ENCODE results near the gene OR2C1.

OR2C1 gene

DNA sequence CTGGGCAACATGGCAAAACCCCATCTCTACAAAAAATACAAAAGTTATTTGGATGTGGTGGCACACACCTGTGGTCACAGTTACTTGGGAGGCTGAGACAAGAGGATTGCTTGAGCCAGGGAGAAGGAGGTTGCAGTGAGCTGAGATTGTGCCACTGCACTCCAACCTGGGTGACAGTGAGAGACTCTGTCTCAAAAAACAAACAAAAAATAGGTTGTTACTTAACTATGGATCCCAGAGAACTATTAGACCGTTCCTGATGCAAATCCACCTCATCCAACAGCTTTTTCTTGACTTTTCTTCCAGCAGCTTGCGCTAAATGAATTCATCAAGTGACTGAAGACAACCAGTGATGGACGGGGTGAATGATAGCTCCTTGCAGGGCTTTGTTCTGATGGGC is at the start of gene OR2C1:
Gene OR2C1 (plus strand): TSS at position 301 of the 400 bp plus-strand sequence. CDS start 52 bp downstream, at position 353.
- no peak for DNase-seq (ENCODE audit: low read depth)

DNA sequence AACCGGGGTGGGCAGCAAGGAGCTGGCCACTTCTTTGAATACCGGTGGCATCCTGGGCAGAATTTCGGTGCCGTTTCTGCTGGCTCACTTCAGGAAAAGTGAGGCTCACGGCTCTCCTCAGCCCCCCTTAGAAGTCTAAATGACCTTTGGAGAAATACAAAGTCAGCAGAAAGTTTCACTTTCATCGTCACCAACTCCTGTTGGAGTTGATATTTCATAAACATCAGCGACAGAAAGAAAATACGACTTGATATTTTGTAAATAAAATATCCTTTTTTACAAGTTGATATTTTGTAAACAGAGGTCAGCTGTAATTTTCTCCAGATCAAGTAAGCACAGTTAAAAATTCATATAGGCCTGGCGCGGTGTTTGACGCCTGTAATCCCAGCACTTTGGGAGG is 49.6 kb upstream of the OR2C1 start:
- DNase-seq (ENCODE audit: low read depth): no peak

DNA sequence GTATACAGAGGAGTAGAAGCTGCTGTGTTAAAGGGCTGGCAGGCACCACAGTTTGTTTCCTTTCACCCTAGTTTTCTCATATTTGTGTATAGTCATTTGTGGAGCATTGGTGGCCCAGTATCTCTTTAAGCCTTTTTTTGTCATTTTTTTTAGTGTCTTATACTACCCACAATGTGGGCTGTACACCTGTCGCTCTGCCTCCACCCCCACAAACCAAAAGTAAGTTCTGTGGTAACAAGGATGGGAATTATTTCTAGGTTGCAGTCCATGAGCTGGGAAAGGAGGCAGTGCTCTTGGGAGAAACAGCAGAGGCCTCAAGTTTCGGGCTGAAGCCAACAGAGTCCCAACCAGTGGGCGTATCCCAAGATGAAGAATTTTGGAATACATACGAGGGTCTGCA is 44.2 kb upstream of the OR2C1 start:
- no peak for DNase-seq (ENCODE audit: low read depth)

DNA sequence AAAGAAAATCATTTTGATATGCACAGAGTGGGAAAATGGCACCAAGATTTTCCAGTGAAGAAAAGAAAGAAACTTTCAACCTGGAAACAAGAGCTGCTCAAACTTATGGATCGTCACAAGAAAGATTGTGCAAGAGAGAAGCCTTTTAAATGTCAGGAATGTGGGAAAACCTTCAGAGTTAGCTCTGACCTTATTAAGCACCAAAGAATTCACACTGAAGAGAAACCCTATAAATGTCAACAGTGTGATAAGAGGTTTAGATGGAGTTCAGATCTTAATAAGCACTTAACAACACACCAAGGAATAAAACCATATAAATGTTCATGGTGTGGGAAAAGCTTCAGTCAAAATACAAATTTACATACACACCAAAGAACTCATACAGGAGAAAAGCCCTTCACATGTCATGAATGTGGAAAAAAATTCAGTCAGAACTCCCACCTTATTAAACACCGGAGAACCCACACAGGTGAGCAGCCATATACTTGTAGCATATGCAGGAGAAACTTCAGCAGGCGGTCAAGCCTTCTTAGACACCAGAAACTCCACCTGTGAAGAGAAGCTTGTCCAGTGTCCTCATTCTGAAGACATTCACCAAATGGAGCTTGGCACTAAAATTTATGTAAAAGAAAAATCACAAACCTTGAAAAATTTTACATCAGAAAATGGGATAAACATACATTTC is 38.2 kb upstream of the OR2C1 start:
- no peak for DNase-seq (ENCODE audit: low read depth)

DNA sequence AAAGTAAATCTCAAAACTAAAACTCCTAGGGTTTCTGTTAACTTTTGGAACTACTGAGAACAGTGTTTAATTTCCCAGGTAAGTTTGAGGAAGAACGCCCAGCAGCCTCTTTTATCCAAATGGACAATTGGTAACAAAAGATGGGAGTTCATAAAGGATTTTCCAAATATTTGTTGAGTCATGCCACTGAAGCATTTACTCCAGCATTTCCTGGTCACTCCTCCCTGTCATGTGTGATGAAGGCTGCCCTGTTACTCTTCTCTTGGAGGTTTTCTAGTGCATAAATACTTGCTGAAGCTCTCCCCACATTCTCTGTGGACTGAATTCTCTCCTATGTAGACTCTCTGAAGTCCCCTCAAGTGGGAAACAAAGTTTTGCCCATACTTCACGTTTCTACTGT is 33.9 kb upstream of the OR2C1 start:
- DNase-seq (ENCODE audit: low read depth): no peak

DNA sequence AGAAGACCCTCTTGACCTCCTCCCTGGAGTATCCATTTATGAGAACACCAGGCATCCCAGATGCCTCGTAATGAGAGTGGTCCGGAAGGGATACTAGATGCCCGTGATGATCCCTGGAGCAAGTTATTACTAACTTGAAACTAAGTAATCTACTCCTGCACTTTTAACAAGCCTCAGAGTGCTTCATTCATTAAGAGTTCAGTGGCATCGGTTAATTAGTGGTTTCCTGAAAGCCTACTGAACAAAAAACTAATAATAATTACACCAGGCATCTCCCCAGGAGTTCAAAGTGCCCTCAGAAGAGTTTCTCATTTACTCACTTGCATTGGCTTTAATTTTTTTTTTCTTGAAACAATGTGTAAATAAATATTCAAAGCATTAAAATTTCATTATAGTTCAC is 28.2 kb upstream of the OR2C1 start:
- DNase-seq (ENCODE audit: low read depth): no peak

DNA sequence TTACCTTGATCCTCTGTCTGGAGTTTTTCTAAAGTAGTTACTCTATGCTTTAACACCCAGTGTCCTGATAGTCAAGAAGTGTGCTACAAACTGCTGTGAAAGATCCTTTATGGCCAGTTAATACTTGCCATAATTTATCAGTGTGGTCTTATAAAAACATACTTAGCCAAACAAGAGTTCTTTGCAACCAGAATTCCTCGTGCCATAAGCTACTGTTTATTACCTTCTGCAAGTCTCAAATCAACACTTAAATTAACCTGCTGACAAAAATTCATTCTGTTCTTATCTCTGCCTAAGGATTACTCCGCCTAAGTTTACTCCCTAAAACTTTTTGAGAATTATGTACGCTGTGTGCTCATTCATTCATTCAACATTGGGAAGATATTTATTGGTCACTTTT is 27.6 kb upstream of the OR2C1 start:
- DNase-seq (ENCODE audit: low read depth): no peak

DNA sequence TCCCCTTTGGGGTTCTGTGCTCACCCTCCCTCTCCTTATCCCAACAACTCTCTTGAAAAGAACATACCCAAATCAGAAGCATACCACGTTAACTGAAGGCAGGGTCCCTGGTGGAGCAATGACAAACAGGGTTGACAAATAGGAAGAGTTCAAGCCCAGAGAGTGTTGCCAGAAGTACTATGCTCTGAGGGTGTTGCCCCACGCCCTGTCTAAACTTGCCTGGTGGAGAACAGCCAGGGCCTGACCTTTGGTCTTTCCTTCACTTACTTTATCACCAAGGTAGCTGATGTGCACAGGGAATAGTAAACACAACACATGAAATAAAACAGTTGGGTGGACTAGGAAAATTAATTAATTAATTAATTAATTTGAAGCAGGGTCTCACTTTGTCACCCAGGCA is 27.0 kb upstream of the OR2C1 start:
- no peak for DNase-seq (ENCODE audit: low read depth)

DNA sequence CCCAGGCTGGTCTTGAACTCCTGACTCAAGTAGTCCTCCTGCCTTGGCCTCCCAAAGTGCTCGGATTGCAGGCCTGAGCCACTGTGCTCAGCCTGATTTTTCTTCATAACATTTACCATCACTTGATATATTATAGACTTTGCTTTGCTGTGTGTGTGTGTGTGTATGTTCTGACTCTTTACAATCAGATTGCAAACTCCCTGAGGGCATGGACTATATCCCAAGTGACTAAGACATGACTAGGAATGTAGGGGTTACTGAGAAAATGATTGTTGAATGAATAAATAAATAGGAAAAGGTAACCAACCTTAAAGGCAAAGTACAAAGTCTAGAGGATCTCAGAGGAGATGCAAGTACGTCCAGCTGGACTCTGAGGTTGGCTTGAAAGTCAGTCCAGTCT is 9.6 kb upstream of the OR2C1 start:
- DNase-seq (ENCODE audit: low read depth): no peak

DNA sequence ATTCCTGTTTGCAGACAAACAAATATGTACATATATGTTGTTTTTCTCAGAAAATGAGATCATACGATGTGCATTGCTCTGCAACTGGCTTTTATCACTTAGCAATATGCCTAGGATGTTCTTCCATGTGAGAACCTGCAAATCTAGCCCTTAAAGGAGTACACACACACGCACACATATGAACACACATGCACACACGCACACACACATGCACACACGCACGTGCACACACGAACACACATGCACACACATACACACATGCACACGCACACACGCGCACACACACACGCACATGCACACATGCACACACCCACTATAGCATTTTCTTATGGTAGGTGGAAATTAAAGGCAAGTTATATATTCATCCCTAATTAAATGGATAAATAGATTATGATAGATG is 8.1 kb upstream of the OR2C1 start:
- DNase-seq (ENCODE audit: low read depth): no peak

DNA sequence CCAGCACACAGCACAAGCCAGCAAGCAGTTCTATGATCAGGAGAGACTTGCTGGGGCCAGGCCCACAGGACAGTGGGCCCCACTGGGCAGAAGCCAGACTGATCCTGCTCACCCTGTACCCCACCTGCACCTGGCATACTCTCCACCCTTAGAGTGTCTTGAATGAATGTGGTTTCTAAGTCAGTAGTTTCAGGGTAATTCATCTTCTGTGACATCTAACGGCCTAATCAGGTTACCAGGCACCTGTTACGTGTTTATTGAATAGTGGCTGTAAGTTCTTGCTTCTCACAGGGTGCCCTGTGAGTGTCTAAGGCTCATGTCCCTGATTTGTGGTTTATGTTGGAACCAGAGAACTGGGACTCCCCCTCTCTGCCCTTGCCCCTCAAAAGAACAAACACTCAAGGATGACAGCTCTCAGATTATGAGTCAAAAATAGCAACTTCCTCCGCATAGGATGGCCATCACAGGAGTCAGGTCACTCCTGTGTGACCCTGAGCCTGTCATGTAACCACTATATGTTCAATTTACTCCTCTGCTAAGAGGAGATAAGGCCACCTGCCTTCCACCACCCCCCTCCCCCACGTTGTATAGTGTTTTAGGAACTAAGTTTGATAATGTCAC is 7.0 kb upstream of the OR2C1 start:
- DNase-seq (ENCODE audit: low read depth): no peak

DNA sequence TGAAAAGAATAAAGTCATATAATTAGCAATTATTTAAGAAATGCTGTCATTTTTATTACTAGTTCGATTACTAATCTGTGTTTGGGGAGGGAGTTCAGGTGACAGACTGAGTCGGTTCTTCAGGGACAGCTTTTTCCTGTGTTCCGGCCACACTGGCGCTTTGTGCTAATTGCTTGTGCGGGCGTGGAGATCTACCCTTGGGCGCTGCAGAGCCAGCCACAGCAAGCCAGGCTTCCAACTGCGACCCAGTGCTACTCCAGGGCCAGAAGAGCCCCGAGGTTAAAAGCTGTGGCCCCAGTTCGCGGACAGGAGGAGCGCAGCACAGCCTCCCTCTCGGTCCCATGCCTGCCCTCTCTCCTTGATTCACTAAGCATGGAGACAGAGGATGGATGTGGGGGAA is 6.5 kb upstream of the OR2C1 start:
- DNase-seq (ENCODE audit: low read depth): no peak

DNA sequence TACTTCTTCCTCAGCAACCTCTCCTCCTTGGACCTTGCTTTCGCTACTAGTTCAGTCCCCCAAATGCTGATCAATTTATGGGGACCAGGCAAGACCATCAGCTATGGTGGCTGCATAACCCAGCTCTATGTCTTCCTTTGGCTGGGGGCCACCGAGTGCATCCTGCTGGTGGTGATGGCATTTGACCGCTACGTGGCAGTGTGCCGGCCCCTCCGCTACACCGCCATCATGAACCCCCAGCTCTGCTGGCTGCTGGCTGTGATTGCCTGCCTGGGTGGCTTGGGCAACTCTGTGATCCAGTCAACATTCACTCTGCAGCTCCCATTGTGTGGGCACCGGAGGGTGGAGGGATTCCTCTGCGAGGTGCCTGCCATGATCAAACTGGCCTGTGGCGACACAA is 429 bp downstream of the OR2C1 start:
- DNase-seq (ENCODE audit: low read depth): no peak

DNA sequence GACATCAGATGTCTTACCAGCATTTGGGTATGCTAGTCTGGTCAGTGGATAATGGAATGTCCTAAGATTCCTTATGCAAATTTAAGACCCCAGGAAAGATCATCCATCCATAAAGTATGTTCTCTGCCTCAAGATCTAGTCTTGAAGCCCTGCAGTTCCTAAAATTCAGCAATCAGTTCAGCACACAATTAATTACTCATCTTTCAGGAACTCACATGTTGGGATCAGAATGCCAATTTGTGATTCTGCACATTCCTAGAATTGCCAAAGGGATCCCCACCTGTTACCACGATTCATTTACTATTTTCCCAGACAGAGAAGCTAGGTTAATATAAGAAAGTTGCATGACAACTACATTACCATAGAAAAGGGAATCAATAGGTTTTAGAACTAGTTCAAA is 3.2 kb downstream of the OR2C1 start:
- DNase-seq (ENCODE audit: low read depth): no peak

DNA sequence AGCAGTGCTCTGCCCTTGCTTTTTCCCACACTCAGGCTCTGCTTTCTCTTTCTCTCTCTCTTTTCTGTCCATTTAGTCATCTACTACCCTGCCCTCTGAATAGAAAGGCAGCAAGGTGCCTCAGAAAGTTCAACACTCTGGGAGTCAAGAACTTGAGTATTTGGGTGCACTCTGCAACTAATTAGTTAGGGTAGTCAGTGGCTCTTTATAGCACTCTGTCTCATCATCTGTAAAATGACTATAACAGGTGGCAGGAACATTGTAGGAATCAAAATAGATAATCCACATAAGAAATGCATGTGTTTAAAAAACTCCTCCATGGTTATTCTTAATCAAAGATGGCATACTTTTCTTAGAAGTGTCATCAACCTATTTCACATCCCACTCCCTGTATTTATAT is 7.2 kb downstream of the OR2C1 start:
- DNase-seq (ENCODE audit: low read depth): no peak

DNA sequence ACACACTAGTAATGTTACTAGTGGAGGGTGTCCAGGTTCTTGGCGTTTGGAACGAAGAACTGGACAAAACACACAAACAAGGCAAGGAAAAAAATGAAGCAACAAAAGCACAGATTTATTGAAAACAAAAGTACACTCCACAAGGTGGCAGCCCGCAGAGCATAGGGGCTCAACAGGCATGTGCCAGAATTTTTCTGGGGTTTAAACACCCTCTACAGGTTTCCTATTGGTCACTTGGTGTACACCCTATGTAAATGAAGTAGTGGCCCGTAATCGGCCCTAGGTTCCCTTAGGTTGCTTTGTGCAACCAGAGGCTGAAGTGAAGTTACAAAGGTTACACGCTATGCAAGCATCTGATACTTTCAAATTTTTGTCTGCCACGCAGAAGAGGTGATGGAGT is 8.1 kb downstream of the OR2C1 start:
- no peak for DNase-seq (ENCODE audit: low read depth)

DNA sequence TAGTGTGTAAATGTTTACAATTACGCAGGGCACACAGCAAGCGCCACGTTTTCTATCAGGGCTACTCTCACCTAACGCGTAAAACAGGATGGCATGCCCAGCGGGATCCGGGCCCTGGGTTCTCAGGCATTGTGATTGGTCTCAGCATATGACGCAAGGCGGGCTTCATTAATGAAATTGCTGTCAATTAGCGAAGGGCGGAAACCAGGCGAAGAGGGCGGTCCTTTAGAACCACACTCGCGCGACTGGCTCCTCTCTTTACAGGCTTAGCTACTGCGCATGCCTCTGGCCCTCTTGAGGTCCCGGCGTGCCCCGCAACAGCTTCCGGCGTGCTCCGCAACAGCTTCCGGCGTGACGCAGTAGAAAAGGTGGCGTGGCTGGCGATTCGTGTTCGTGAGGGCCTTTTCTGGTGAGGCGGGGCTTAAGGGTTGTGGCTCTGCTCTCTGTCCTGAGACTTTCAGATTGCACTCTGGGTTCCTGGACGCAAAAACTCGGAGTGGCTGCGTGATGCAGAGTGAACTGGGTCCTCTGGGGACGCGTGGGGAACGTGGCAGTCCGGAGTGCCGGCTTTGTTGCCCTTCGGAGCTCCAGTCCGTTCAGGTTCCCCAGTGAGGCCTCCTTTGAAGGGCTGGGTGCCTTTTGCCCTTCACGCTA is 9.2 kb downstream of the OR2C1 start:
- DNase-seq (ENCODE audit: low read depth): peak; percentile 88

DNA sequence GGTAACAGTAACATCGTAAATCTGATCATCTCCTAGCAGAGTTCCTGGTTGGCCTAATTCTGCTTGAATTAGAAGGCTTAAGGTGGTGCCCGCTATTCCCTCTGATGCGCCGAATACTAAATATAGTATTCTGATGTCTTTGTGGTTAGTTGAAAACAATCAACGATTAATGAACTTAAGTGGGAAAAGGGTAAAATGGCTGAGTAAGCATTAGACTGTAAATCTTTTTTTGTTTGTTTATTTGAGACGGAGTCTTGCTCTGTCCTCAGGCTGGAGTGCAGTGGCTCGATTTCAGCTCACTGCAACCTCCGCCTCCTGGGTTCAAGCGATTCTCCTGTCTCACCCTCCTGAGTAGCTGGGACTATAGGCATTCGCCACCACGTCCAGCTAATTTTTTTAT is 13.4 kb downstream of the OR2C1 start:
- DNase-seq (ENCODE audit: low read depth): no peak

DNA sequence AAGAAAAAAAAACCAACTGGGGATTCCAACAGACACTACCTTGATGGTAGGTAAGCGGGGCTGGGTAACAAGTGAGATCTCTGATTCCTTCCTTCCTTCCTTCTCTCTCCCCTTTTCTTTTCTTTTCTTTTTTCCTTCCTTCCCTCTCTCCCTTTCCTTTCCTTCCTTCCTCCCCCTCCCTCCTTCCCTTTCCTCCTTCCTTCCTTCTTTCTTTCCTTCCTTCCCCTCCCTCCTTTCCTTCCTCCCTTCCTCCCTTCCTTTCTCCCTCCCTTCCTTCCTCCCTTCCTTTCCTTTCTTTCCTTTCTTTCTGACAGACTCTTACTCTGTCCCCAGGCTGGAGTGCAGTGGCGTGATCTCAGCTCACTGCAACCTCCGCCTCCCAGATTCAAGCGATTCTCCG is 20.0 kb downstream of the OR2C1 start:
- no peak for DNase-seq (ENCODE audit: low read depth)

DNA sequence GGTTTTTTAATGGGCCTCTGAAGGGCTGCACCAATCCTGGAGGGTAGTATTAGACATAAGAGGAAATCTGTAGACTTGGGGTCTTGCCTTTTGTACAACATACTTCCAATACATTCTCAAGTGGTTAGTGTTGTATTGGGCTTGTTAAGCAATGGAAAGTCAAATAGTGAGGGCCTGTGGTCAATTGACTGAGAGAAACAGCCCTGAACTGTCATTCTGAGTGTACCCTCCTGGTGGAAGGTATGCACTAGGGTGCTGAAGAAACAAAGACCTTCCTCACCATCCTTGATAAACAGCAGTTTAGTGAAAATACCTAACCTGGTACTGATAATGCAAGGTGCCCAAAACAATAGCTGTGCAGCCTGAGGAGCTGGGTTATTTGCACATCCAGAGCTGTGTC is 22.2 kb downstream of the OR2C1 start:
- no peak for DNase-seq (ENCODE audit: low read depth)

DNA sequence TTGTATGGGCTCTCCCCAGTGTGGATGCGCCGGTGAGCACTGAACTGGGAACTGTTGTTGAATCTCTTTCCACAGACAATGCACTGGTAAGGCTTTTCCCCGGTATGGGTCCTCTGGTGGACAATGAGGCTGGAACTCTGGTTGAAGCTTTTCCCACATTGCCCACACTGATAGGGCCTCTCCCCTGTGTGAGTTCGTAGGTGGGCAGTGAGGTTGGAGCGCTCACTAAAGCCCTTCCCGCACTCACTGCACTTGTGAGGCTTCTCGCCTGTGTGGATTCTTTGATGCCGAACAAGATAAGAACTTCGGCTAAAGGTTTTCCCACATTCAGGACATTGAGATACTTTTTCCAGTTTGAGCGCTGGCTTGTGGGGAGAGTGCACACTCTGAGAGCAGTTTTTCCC is 27.4 kb downstream of the OR2C1 start:
- DNase-seq (ENCODE audit: low read depth): no peak

DNA sequence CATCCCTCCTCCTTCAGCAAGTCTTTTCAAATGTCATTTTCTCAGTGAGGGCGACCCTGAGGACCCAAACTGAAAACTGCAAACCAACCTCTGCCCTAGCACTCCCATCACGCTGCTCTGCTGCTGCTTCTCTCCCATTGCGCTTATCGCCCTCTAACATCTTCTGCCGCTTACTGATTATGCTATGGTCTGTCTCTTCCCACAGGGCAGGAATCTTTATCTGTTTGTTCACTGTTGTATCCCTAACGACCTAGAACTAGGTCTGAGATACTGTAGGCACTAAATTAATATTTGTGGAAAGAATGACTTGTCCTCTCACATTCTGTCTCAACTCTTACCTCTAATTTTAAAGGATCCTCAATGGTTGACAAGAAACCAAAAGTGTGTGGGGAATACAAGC is 32.6 kb downstream of the OR2C1 start:
- DNase-seq (ENCODE audit: low read depth): no peak

DNA sequence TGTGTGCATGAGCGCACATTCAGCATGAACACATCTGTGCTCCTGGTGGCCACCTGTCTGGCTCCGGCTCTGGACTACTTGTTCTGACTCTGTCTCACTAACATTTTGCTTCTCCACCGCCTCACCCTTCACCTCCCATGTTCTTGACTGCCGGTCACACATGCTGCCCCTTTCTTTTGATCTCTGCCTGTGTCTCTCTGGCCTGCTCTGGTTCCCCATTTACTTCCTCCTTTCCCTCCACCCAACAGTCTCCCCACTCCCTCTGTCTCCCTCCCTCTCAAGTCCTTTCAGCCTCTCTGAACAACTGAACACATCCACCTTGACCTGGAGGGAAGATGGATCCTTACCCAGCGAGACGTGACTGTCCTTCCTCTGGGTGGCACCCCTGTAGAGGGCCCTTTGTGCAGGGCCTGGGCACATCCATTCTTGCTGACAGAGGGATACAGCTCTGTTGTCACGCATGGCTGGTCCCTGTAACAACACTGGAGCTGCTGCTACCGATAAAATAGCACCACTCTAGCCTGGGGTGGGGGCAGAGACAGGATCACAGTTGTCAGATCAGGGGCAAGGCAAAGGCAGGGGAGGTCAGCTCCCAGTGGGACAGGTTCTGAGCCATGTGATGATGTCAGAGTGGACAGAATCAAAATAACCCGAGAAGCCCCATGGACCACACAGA is 34.1 kb downstream of the OR2C1 start:
- no peak for DNase-seq (ENCODE audit: low read depth)
